ENCODE data around the gene VANGL2. TPM values are rescaled to one million over a fixed set of nuclear protein-coding genes. Genes with fewer than 3 reads are reported as not detected.

The VANGL2 gene
- total and polyA plus RNA-seq, 4 experiments from 2014 or later, result not detected

DNA sequence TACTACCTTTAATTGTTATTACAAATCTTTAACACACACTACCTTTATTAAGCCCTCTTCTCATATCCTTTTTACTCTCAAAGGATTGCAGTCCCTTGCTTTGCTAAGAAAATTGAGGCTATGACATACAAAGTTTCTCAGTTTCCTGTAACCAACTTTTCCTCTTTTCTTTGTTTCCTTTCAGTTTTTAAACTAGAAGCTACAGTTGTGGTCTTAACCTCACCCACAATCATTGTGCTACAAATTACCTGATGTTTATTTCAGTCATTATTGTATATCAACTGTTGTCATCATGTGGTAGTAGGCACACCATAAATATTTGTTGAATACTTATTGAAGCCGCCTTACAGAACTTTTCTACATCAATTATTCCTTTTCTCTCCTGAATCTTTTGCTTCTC is 70.9 kb downstream of the VANGL2 start:
- H3K27ac Mint-ChIP-seq, result no peak overlapping the region
- H3K27me3 Mint-ChIP-seq, result no peaks in the 10 kb centered on the region
- intact Hi-C loops (cut with micrococcal nuclease), result no loop called here
- H3K27me3 ChIP-seq (ENCODE audit: insufficient read depth, low read length), result no peaks in the 10 kb centered on the region
- CTCF ChIA-PET (ENCODE audit: partially characterized antibody), result interaction anchor here (1.3 to 2.6 kb wide), 4 partner anchors 19 to 73 kb away, joined by 4 to 8 read pairs (median 6); no protein-coding TSS in a partner anchor
- peaks cover 10 to 15% (median 15%) of the 10 kb centered on the region in 4 donors for H3K4me1 Mint-ChIP-seq
- H3K36me3 ChIP-seq (ENCODE audit: insufficient read depth, low read length), result no peaks in the 10 kb centered on the region
- H3K4me3 Mint-ChIP-seq, result no peak overlapping the region
- POLR2A ChIA-PET (ENCODE audit: partially characterized antibody), result interaction anchor here (1.0 to 1.5 kb wide), 4 partner anchors 11 to 157 kb away, joined by 3 to 4 read pairs (median 3); no protein-coding TSS in a partner anchor
- no peak overlapping the region for H3K4me3 ChIP-seq (ENCODE audit: low read length in 2 of 2)
- peaks cover 28% of the 10 kb centered on the region for H3K4me1 ChIP-seq (ENCODE audit: insufficient read depth, low read length)
- H3K9me3 Mint-ChIP-seq, result no peaks in the 10 kb centered on the region
- DNase-seq, result peak in 4 of 5 donors; percentile 35 to 64 (median 44)
- no peak overlapping the region for H3K27ac ChIP-seq (ENCODE audit: low read depth, low read length)
- H3K9me3 ChIP-seq (ENCODE audit: control insufficient read depth in 1 of 2, low read length in 2 of 2), result no peaks in the 10 kb centered on the region
- no peaks in the 10 kb centered on the region for H3K36me3 Mint-ChIP-seq

DNA sequence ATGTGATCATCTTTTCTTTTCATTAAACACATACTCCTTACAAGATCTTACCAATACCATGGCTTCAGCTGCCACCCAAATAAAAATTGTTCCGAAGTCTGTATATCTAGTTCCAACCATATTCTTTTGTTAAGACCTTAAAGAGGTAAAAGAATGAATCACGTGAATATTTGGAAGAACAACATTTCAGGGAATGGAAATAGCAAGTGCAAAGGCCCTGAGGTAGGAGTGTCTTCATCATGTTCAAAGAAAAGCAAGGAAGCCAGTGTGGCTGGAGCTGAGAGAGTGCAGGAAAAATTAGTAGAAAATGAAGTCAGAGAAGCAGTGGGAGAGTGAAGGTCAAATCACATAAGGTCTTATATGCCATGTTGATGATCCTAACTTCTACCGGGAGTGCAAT is 71.7 kb downstream of the VANGL2 start:
- no peaks in the 10 kb centered on the region for H3K27me3 Mint-ChIP-seq
- no peak overlapping the region for H3K27ac Mint-ChIP-seq
- no peak for DNase-seq
- H3K36me3 Mint-ChIP-seq, result no peaks in the 10 kb centered on the region
- peaks cover 7 to 10% (median 8%) of the 10 kb centered on the region in 4 donors for H3K4me1 Mint-ChIP-seq
- H3K27me3 ChIP-seq (ENCODE audit: insufficient read depth, low read length), result no peaks in the 10 kb centered on the region
- no peak overlapping the region for H3K4me3 ChIP-seq (ENCODE audit: low read length in 2 of 2)
- no peak overlapping the region for H3K27ac ChIP-seq (ENCODE audit: low read depth, low read length)
- peaks cover 0 to 2% (median 0%) of the 10 kb centered on the region in 8 donors for H3K9me3 Mint-ChIP-seq
- H3K4me3 Mint-ChIP-seq, result no peak overlapping the region
- CTCF ChIA-PET (ENCODE audit: partially characterized antibody), result interaction anchor here (1.4 to 2.1 kb wide), 2 partner anchors 20 to 69 kb away, joined by 3 to 5 read pairs; no protein-coding TSS in a partner anchor
- POLR2A ChIA-PET (ENCODE audit: partially characterized antibody), result interaction anchor here (1.1 kb wide), 1 partner anchor 42 kb away, joined by 3 read pairs; no protein-coding TSS in a partner anchor
- peaks cover 20% of the 10 kb centered on the region for H3K4me1 ChIP-seq (ENCODE audit: insufficient read depth, low read length)
- no peaks in the 10 kb centered on the region for H3K36me3 ChIP-seq (ENCODE audit: insufficient read depth, low read length)
- no peaks in the 10 kb centered on the region for H3K9me3 ChIP-seq (ENCODE audit: control insufficient read depth in 1 of 2, low read length in 2 of 2)
- intact Hi-C loops (cut with micrococcal nuclease), result no loop called here

DNA sequence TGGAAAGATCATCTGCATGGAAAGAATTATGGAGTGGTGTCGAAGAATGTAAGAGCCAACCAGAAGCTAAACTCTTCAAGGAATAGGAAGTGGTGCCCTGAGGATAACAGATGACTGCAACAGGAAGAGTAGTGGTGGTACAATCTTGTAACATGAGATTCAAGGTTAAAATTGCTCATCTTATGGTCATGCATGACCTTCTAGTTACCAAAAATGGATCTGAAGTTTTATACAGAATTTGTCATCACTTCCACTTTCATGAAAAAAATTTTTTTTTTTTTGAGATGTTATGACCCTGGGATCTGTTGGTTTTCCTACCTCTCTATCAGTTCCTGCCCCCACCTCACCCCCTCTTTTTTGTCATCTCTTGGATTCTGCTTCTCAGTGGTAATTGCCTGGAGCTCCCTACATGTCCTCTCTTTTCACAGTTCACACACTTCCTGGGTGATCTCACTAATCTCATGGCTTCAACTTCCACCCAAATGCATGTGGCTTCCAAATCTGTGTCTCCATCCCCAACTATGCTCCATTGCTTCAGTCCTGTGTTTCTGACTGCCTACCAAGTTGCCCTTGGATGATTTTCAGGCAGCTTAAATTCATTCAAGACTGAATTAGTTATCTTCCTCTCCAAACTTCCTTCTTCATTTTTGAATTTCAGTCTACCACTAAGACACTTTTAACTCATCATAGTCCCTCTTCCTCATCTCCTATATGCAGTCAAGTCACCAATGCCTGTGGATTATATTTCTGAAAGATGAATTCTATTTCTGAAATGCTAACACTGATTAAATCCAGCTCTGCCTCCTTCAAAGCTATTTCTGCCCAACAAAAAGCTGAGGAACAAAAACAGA is 74.3 kb downstream of the VANGL2 start:
- intact Hi-C loops (cut with micrococcal nuclease), result no loop called here
- H3K27ac Mint-ChIP-seq, result no peak overlapping the region
- Histone ChIP-seq H3K4me3 (ENCODE audit: low read length in 2 of 2) (no peak overlapping the region), H3K9me3 (ENCODE audit: control insufficient read depth in 1 of 2, low read length in 2 of 2) (no peaks in the 10 kb centered on the region), H3K27me3 (ENCODE audit: insufficient read depth, low read length) (no peaks in the 10 kb centered on the region), H3K36me3 (ENCODE audit: insufficient read depth, low read length) (no peaks in the 10 kb centered on the region), H3K4me1 (ENCODE audit: insufficient read depth, low read length) (peaks cover 20% of the 10 kb centered on the region), H3K27ac (ENCODE audit: low read depth, low read length) (no peak overlapping the region)
- H3K4me3 Mint-ChIP-seq, result no peak overlapping the region
- H3K36me3 Mint-ChIP-seq, result peaks cover 0 to 3% of the 10 kb centered on the region in 2 donors
- H3K9me3 Mint-ChIP-seq, result peaks cover 0 to 24% (median 8%) of the 10 kb centered on the region in 8 donors
- H3K27me3 Mint-ChIP-seq, result no peaks in the 10 kb centered on the region
- DNase-seq, result no peak
- ChIA-PET POLR2A (ENCODE audit: partially characterized antibody) (interaction anchor here (0.7 to 1.3 kb wide), 5 partner anchors 9 to 66 kb away, joined by 3 to 6 read pairs (median 4); no protein-coding TSS in a partner anchor), CTCF (ENCODE audit: partially characterized antibody) (interaction anchor here (0.6 to 1.4 kb wide), 4 partner anchors 10 to 294 kb away, joined by 3 to 4 read pairs (median 3); no protein-coding TSS in a partner anchor)
- peaks cover 1 to 14% (median 5%) of the 10 kb centered on the region in 4 donors for H3K4me1 Mint-ChIP-seq

Other genes with a start within 250 kb of the VANGL2 start
- not detected for gene ATP1A4, start 249.0 kb upstream of the VANGL2 start, total RNA-seq
- not detected for gene ATP1A4, start 249.0 kb upstream of the VANGL2 start, polyA plus RNA-seq
- gene CASQ1, start 210.0 kb upstream of the VANGL2 start, total RNA-seq, result not detected
- gene CASQ1, start 210.0 kb upstream of the VANGL2 start, polyA plus RNA-seq, result not detected
- gene PEA15, start 195.2 kb upstream of the VANGL2 start, total RNA-seq, result 10 to 100 TPM; 23.1 to 25.1 TPM
- 10 to 100 TPM in 1 of 2 donors, 1 to 10 TPM in 1; 7.6 to 10.0 TPM for gene PEA15, start 195.2 kb upstream of the VANGL2 start, polyA plus RNA-seq
- 100 to 1,000 TPM; 211 to 223 TPM for gene DCAF8, start 138.0 kb upstream of the VANGL2 start, total RNA-seq
- gene DCAF8, start 138.0 kb upstream of the VANGL2 start, polyA plus RNA-seq, result 10 to 100 TPM; 57.5 to 67.8 TPM
- 10 to 100 TPM; 53.5 to 60.6 TPM for gene PEX19, start 115.4 kb upstream of the VANGL2 start, total RNA-seq
- 10 to 100 TPM; 41.2 to 84.0 TPM for gene PEX19, start 115.4 kb upstream of the VANGL2 start, polyA plus RNA-seq
- 100 to 1,000 TPM; 128 to 132 TPM for gene COPA, start 57.3 kb upstream of the VANGL2 start, total RNA-seq
- gene COPA, start 57.3 kb upstream of the VANGL2 start, polyA plus RNA-seq, result 100 to 1,000 TPM; 115 to 150 TPM
- gene NCSTN, start 57.2 kb upstream of the VANGL2 start, total RNA-seq, result 10 to 100 TPM; 62.2 to 68.0 TPM
- gene NCSTN, start 57.2 kb upstream of the VANGL2 start, polyA plus RNA-seq, result 10 to 100 TPM; 68.1 to 93.1 TPM
- gene NHLH1, start 33.5 kb upstream of the VANGL2 start, total RNA-seq, result under 1 TPM; 0.41 to 0.42 TPM
- gene NHLH1, start 33.5 kb upstream of the VANGL2 start, polyA plus RNA-seq, result not detected
- 10 to 100 TPM; 56.4 to 59.1 TPM for gene SLAMF6, start 122.7 kb downstream of the VANGL2 start, total RNA-seq
- 100 to 1,000 TPM in 1 of 2 donors, 10 to 100 TPM in 1; 96.8 to 105 TPM for gene SLAMF6, start 122.7 kb downstream of the VANGL2 start, polyA plus RNA-seq
- gene CD84, start 178.9 kb downstream of the VANGL2 start, total RNA-seq, result 10 to 100 TPM; 97.5 to 98.9 TPM
- 10 to 100 TPM; 15.9 to 33.6 TPM for gene CD84, start 178.9 kb downstream of the VANGL2 start, polyA plus RNA-seq
- 10 to 100 TPM; 59.8 to 59.9 TPM for gene SLAMF1, start 246.5 kb downstream of the VANGL2 start, total RNA-seq
- 10 to 100 TPM; 21.4 to 62.5 TPM for gene SLAMF1, start 246.5 kb downstream of the VANGL2 start, polyA plus RNA-seq